HG03159 (cell line): Measurements from ENCODE around the gene MALSU1.
"Not testable (repeated sequence)": the region's sequence is repeated elsewhere in the genome, so short reads cannot be mapped to it uniquely, and the experiment has no call there.

Experiments
- ATAC-seq: cut with Tn5 transposase; IDR thresholded peaks from one replicate; pipeline ENCODE4 v1.9.1; 2021; ENCODE audit warnings: mild to moderate bottlenecking, moderate library complexity; ENCODE audit not compliant: unreplicated experiment

MALSU1 gene

GRCh38 chr7:23285657-23286646 lies 13.2 kb upstream of the MALSU1 start:
- ATAC-seq = no peak

DNA sequence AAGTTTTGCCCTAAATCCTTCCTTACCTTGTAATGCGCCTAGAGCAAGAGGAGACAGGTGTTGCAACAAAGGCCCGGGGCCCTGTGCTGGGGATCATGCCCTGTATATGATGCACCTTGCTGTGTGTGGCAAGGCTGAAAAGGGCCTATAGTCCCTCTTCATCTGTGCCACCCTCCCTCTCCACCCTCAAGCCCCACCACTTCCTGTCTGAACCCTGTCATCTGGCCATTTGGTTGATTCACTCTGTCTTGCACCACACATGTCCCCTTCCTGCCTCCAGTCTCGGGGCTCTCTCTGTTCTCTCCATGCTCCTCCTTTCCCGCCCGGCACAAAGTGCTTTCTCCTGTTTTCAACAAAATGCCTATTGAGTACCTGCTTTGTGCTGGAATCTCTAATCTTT lies 11.5 kb upstream of the MALSU1 start:
- ATAC-seq = no peak

DNA sequence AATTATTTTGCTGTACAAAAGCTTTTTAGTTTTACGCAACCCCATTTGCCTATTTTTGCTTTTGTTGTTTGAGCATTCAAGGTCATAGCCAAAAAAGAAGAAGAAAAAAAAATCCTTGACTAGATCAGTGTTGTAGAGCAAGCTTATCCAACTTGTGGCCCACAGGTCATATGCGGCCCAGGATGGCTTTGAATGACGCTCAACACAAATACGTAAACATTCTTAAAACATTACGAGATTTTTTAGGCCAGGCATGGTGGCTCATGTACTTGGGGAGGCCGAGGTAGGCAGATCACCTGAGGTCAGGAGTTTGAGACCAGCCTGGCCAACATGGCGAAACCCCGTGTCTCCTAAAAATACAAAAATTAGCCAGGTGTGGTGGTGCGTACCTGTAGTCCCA lies 8.1 kb upstream of the MALSU1 start:
- ATAC-seq = no peak

GRCh38 chr7:23291957-23292560 lies 7.1 kb upstream of the MALSU1 start:
- ATAC-seq = no peak

DNA sequence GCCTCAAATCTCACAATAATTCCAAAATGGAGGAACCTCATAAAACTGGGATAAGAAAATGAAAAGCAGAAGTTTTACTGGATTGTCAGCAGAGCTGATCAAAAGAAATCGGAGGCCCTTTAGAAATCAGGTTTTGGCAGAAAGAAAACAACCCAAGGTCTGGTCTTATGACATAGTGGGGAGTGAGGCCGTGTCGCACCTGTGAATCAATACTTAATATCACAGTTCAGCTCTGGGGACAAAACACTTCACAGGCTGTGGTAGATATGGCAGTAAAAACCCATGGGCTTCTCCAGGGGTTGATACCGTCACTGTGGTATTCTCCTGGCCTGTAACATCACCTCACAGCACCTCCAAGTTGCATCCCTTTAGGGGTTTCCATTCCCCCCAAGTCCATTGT lies 6.5 kb upstream of the MALSU1 start:
- no peak for ATAC-seq

DNA sequence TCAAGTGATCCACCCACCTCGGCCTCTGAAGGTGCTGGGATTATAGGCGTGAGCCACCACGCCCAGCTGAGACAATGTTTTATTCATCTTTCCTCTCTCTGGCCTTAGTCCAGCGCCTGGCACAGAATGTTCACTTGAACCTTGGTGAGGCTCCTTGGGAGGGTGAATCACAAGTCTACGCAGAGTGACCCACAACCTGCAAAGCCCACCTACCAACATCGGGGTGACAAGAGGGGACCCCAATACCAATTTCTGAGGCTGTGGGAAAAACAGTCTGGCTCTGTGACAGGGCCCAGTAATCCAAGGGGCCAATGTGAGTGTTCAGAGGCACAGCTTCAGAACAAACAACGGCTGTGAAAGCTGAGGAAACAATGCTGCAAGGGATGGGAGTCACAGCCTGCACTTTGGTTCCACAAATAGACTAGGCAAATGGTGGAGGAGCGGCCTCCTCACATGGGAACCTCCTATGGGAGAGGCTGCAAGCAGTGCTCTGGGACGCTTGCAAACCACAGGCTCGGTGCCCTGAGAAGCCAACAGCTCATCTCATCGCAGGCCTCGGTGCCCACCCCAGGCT lies 5.6 kb upstream of the MALSU1 start:
- no peak for ATAC-seq

DNA sequence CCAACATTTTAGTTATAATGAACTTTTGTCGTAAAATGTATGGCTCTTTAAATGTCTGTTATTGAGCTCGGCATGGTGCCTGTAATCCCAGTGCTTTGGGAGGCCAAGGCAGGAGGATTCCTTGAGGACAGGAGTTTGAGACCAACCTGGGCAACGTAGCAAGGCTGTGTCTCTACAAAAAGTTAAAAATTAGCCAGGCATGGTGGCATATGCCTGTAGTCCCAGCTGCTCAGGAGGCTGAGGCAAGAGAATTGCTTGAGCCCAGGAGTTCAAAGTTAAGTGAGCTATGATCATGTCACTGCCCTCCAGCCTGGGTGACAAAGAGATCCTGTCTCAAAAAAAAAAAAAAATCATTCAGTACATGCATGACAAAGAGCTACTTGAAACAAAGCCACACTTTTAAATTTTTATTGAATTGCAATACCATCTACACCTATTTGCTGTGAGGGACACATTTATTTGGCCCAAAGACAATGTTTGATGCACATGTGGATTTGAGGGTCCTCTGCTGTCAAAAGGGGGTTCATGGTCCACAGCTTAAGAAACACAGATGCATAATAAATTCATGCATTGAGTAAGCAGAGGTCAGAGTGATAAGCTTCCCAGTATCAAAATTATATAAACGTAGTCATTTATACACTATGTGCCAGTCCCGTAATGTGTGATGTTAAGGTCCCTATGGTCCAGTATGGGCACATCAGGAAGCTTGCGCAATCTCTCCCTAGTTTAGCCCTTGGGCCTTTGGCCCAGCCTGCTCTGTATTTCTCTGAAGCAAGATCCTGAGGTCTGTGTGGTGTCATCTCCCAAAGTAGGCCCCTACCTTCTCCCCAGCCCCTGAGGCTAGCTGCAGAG lies 4.4 kb upstream of the MALSU1 start:
- no peak for ATAC-seq

DNA sequence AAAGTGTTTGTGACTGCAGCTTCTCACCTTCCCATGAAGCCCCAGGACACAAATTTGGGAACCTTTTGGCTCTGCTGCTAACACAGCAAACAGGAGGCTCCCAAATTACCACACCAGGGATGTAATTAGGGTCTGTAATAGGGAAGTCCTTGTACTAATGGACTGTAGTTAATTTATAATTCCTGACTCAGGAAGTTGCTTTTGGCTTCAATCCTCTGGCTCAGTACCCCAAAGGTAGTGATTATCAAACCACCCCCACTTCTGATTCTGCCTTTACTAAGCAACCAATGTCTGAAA lies 3.8 kb upstream of the MALSU1 start:
- no peak for ATAC-seq

DNA sequence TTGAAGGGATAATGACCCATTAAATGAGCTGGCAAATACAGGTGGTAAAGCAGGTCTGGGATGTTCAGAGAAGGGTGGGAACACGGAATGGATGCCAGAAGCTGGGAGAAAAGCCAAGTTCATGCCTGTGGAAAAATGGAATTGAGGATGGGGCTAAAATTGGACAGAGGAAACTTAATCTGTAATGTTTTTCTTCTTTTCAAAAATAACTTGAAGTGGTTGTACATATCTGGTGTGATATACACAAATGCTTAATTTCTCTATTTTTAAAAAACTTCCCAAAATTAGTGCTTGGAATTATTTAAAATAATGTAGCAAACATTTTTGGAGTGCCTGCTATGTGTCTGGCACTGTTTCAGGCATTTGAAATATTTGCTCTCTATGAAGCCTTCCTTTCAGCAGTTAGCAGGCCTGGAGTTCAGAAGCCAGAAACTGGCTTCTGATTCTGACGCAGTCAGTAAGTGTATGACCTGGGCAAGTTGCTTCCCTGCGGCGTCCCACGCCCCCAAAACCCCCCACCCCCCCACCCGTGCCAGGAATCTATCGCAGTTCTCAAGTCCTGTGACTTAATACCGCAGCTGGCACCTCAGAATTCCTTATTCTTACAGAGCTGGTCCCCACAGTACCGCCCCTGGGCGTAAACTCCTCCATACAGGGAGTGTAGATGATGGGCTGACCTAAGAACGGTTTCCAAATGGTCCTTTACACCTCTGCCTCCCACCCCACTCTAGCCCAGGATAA lies 828 bp upstream of the MALSU1 start:
- no peak for ATAC-seq

DNA sequence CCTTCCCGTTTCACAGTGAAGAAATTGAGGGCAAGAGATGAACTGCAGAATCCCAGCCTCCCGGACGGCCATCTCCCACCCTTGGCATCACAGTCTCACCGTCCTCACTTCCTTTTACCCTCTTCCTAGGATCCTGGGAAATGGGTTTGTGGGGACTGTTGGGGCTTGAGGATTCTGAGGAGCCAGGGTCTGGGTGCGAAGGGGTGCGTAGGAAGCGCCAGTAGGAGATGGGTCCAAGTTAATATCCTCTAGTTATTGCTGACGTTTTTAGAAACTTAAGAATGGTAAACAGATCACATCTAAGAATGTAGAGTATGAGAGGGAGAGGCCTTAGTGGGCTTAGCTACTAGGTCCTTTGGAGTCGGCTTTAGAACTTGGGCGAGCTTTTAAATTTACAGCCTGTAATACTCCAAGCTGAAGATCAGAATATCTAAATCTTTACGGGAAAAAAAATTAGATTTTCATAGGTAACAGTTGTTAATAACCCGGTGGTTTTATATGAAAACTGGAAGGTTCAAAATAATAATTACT lies 696 bp downstream of the MALSU1 start:
- ATAC-seq = no peak

GRCh38 chr7:23306936-23307521 lies 7.9 kb downstream of the MALSU1 start:
- ATAC-seq = no peak

GRCh38 chr7:23308754-23309153 lies 9.6 kb downstream of the MALSU1 start:
- no peak for ATAC-seq

DNA sequence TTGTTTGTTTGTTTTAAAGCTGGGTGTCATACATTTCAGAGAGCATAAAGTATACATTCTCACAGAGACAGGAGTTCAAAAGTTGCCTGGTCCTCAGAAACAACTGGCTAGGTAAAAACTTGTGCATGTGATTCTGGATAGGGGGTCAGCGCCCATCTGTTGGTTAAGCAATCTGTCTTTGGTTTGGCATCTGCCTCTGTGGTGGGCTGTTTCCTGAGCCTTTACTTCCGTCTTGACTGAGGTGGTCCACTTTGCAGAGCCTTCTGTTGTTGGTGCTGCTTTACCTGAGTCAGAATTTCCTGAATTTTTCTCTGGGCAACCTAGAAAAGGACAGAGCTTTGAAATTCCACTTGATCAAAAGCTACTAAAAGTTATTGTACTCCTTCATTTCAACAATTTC lies 13.0 kb downstream of the MALSU1 start:
- not testable (repeated sequence) for ATAC-seq

GRCh38 chr7:23315366-23315765 lies 16.2 kb downstream of the MALSU1 start:
- no peak for ATAC-seq

DNA sequence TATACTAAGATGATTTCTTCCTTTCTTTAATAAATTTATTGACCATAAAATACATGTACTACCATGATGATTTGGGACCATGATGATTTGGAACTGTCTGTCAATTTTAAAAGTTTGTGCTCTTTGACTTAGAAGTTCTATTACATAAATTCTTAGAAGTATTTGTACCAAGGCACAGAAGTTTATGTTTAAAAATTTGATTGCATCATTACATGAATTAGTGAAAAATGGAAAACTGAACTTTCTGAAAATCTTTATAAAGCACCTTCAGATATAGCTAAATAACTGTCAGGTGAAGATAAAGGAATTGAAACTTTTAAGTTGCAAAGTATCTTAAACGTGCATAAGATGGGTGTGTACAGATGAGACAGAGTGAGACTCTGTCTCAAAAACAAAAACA lies 32.0 kb downstream of the MALSU1 start:
- no peak for ATAC-seq

DNA sequence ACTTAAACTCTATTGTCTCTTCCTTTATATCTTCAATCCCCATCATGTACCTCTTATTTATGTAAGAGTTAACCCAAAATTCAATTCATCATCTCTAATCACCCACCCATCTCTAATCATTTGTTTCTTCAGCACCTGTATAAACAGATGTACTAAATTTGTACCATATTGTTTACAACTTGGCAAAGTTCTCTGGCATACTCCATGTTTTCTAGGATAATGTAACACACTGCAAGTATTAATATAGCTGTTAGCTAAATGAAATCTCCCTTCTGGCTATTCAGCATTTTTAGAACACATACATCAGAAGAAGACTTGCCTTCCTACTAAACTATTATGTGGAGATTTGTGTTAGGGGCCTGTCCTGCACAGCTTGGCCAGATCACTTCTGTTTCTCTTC lies 33.1 kb downstream of the MALSU1 start:
- no peak for ATAC-seq

GRCh38 chr7:23332910-23333612 lies 33.9 kb downstream of the MALSU1 start:
- ATAC-seq = no peak

GRCh38 chr7:23333671-23334246 lies 34.6 kb downstream of the MALSU1 start:
- ATAC-seq = no peak

DNA sequence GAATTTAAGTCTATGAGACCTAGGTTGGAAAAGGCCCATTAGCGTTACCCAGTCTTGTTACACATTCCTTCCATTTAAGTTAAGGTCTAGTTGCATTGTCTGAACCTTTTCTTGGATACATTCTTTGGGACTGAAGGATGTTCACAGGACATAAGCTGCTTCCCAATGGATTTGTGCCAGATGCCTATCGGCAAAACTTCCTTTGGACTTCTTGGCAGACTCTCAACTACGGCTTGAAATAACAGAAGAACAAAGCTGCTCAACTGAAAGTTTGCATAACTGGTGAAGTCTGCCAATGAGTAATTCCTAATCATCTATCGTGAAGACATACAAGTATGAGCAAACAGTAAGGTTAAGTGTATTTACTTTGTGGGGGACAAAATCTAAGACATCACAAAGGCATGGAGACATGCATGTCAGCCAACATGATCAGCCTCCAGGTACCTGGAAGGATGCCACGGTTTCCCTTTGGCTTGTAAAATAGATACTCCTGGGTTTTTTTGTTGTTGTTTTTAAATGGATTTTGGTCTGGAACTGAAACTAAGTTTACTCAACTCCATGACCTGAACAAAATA lies 35.4 kb downstream of the MALSU1 start:
- ATAC-seq = no peak
